Mesenchymal stem cell (in vitro differentiated cells and primary cell): ENCODE results near the gene TDRD1.
"Not testable (repeated sequence)": the region's sequence is repeated elsewhere in the genome, so short reads cannot be mapped to it uniquely, and the experiment has no call there.

Experiments
- DNase-seq: peaks from one replicate; pipeline ENCODE4 v3.0.0-alpha.2; 2013
- H2AFZ ChIP-seq: one replicate; pipeline ENCODE4 v1.6.1; 2013; ENCODE audit warnings: low read depth, mild to moderate bottlenecking, control low read depth, inconsistent platforms, low read length, moderate library complexity
- H2AK5ac ChIP-seq: 2 replicates; pipeline ENCODE4 v1.6.1; 2013; ENCODE audit warnings: low read length, moderate library complexity, mild to moderate bottlenecking, inconsistent platforms; ENCODE audit not compliant: severe bottlenecking
- H2BK120ac ChIP-seq: one replicate; pipeline ENCODE4 v1.6.1; 2013; ENCODE audit warnings: low read depth, mild to moderate bottlenecking, inconsistent platforms, low read length, moderate library complexity
- H2BK12ac ChIP-seq, 2 experiments: one replicate each; pipeline ENCODE4 v1.6.1; 2013; ENCODE audit warnings: inconsistent platforms in 2 of 2, low read length in 2 of 2, mild to moderate bottlenecking in 2 of 2, moderate library complexity in 2 of 2, control low read depth in 1 of 2
- H2BK15ac ChIP-seq: one replicate; pipeline ENCODE4 v1.6.1; 2013; ENCODE audit warnings: mild to moderate bottlenecking, low read depth, inconsistent platforms; ENCODE audit not compliant: poor library complexity, severe bottlenecking
- H2BK5ac ChIP-seq: 2 replicates; pipeline ENCODE4 v1.6.1; 2013; ENCODE audit warnings: low read depth, mild to moderate bottlenecking, low read length, control low read depth, inconsistent platforms; ENCODE audit not compliant: poor library complexity, severe bottlenecking
- H3K14ac ChIP-seq, 2 experiments: one replicate each; pipeline ENCODE4 v1.6.1; 2013; ENCODE audit warnings: inconsistent platforms in 2 of 2, low read length in 2 of 2, control low read depth in 1 of 2, mild to moderate bottlenecking in 1 of 2, moderate library complexity in 1 of 2
- H3K18ac ChIP-seq, 2 experiments: one replicate each; pipeline ENCODE4 v1.6.1; 2013; ENCODE audit warnings: inconsistent platforms in 2 of 2, low read length in 2 of 2, control low read depth in 1 of 2, low read depth in 1 of 2, mild to moderate bottlenecking in 1 of 2
- H3K23ac ChIP-seq, 2 experiments: one replicate each; pipeline ENCODE4 v1.6.1; 2013; ENCODE audit warnings: inconsistent platforms in 2 of 2, low read length in 2 of 2, mild to moderate bottlenecking in 2 of 2, moderate library complexity in 2 of 2, control low read depth in 1 of 2
- H3K27ac ChIP-seq: 2 replicates; pipeline ENCODE4 v1.5.1; 2013; ENCODE audit warnings: mild to moderate bottlenecking, moderate library complexity, low read length, control low read depth, inconsistent platforms; ENCODE audit not compliant: poor library complexity, severe bottlenecking
- H3K27me3 ChIP-seq, 2 experiments: 2 replicates each; pipeline versions ENCODE4 v1.6.1 to v1.7.0; 2013; ENCODE audit warnings: low read length in 2 of 2, mild to moderate bottlenecking in 2 of 2, moderate library complexity in 2 of 2, control low read depth in 1 of 2, inconsistent platforms in 1 of 2; ENCODE audit not compliant: control insufficient read depth in 1 of 2, insufficient read depth in 1 of 2
- H3K36me3 ChIP-seq, 2 experiments: 2 replicates each; pipeline versions ENCODE4 v1.6.1 to v1.7.0; 2013; ENCODE audit warnings: low read length in 2 of 2, control low read depth in 1 of 2, inconsistent platforms in 1 of 2, low read depth in 1 of 2, mild to moderate bottlenecking in 1 of 2; ENCODE audit not compliant: insufficient read depth in 2 of 2, control insufficient read depth in 1 of 2
- H3K4ac ChIP-seq, 2 experiments: one replicate each; pipeline ENCODE4 v1.6.1; 2013; ENCODE audit warnings: inconsistent platforms in 2 of 2, low read length in 2 of 2, mild to moderate bottlenecking in 2 of 2, moderate library complexity in 2 of 2, control low read depth in 1 of 2, low read depth in 1 of 2
- H3K4me1 ChIP-seq: 2 replicates; pipeline ENCODE4 v1.6.1; 2013; ENCODE audit warnings: low read depth, low read length, control low read depth; ENCODE audit not compliant: control insufficient read depth, insufficient read depth
- H3K4me2 ChIP-seq: 2 replicates; pipeline ENCODE4 v1.6.1; 2013; ENCODE audit warnings: low read length, mild to moderate bottlenecking, inconsistent platforms; ENCODE audit not compliant: poor library complexity, severe bottlenecking
- H3K4me3 ChIP-seq, 2 experiments: 2 replicates each; pipeline versions ENCODE4 v1.5.1 to v1.7.0; 2013; ENCODE audit warnings: low read length in 2 of 2, mild to moderate bottlenecking in 2 of 2, control low read depth in 1 of 2, low read depth in 1 of 2; ENCODE audit not compliant: insufficient read depth in 1 of 2
- H3K79me1 ChIP-seq: replicated peaks from 2 replicates; pipeline ENCODE4 v1.6.1; 2013; ENCODE audit warnings: mild to moderate bottlenecking, control low read depth, low read length, inconsistent platforms; ENCODE audit not compliant: poor library complexity, severe bottlenecking
- H3K9ac ChIP-seq: 2 replicates; pipeline ENCODE4 v1.7.0; 2013; ENCODE audit warnings: mild to moderate bottlenecking, low read length, moderate library complexity
- H3K9me3 ChIP-seq: 2 replicates; pipeline ENCODE4 v1.7.0; 2013; ENCODE audit warnings: mild to moderate bottlenecking, low read length; ENCODE audit not compliant: control insufficient read depth
- H4K8ac ChIP-seq: one replicate; pipeline ENCODE4 v1.6.1; 2013; ENCODE audit warnings: inconsistent platforms, mild to moderate bottlenecking, low read length, moderate library complexity
- H4K91ac ChIP-seq: one replicate; pipeline ENCODE4 v1.6.1; 2013; ENCODE audit warnings: mild to moderate bottlenecking, low read length, inconsistent platforms
- WGBS: methylation state at CpG from one replicate; pipeline ENCODE4 v1.1.7; 2013; ENCODE audit warnings: mixed read lengths; 5-methylcytosine and 5-hydroxymethylcytosine counted together

The TDRD1 gene

GRCh38 chr10:114149476-114149875 lies 29.7 kb upstream of the TDRD1 start:
- not testable (repeated sequence) for H3K27ac ChIP-seq, H3K4ac ChIP-seq, H3K9me3 ChIP-seq, H2AFZ ChIP-seq, H3K4me1 ChIP-seq, H2BK15ac ChIP-seq, H3K4me3 ChIP-seq, H2BK5ac ChIP-seq, H2BK120ac ChIP-seq, H3K18ac ChIP-seq, H2AK5ac ChIP-seq, H4K91ac ChIP-seq, H3K27me3 ChIP-seq, H3K79me1 ChIP-seq, H4K8ac ChIP-seq, H3K14ac ChIP-seq, H3K4me2 ChIP-seq, H3K23ac ChIP-seq, DNase-seq, H2BK12ac ChIP-seq, H3K9ac ChIP-seq
- WGBS = 100% methylated on average over 3 of the region's 3 CpGs
- peaks cover 15 to 44% of the 10 kb centered on the region in 2 experiments for H3K36me3 ChIP-seq

- Histone ChIP-seq H3K9me3 (peaks cover 4% of the 10 kb centered on the region), H3K4me3 (no peak overlapping the region), H2BK120ac (no peak overlapping the region), H4K8ac (no peak overlapping the region), H2AK5ac (no peak overlapping the region), H3K4ac (no peak overlapping the region), H3K14ac (peak overlapping the region in 1 of 2 experiments; percentile 60), H4K91ac (no peak overlapping the region), H2AFZ (no peak overlapping the region), H3K27ac (no peak overlapping the region), H3K79me1 (peaks cover 12% of the 10 kb centered on the region), H3K4me2 (no peak overlapping the region), H3K4me1 (peaks cover 4% of the 10 kb centered on the region), H3K27me3 (no peaks in the 10 kb centered on the region), H2BK5ac (no peak overlapping the region), H3K36me3 (peaks cover 21 to 55% of the 10 kb centered on the region in 2 experiments), H2BK15ac (no peak overlapping the region), H3K18ac (no peak overlapping the region), H3K9ac (no peak overlapping the region), H3K23ac (no peak overlapping the region), H2BK12ac (no peak overlapping the region)
- DNase-seq = peak; percentile 63
- WGBS = 70% methylated on average over 2 of the region's 2 CpGs
Measured at GRCh38 chr10:114151486-114151885, 27.7 kb upstream of the TDRD1 start.

DNA sequence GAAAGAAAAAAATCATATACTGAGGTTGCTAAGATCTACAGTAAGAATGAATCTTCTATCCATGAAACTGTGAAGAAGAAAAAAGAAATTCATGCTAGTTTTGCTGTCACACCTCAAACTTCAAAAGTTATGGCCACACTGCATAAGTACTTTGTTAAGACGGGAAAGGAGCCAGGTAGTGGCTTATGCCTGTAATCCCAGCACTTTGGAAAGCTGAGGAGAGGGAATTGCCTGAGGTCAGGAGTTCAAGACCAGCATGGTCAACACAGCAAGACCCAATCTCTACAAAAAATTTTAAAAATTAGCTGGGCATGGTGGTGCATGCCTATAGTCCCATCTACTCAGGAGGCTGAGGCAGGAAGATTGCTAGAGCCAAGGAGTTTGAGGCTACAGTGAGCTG lies 27.3 kb upstream of the TDRD1 start:
- Histone ChIP-seq H2BK15ac (no peak overlapping the region), H3K9me3 (peaks cover 4% of the 10 kb centered on the region), H3K36me3 (peaks cover 21 to 57% of the 10 kb centered on the region in 2 experiments), H3K18ac (no peak overlapping the region), H3K4ac (no peak overlapping the region), H3K4me2 (no peak overlapping the region), H3K14ac (no peak overlapping the region), H3K27me3 (no peaks in the 10 kb centered on the region), H2BK120ac (no peak overlapping the region), H3K27ac (no peak overlapping the region), H4K8ac (no peak overlapping the region), H2AK5ac (no peak overlapping the region), H3K9ac (no peak overlapping the region), H3K4me3 (no peak overlapping the region), H3K4me1 (peaks cover 4% of the 10 kb centered on the region), H4K91ac (no peak overlapping the region), H2BK5ac (no peak overlapping the region), H2AFZ (no peak overlapping the region), H3K79me1 (peaks cover 13% of the 10 kb centered on the region), H2BK12ac (no peak overlapping the region), H3K23ac (no peak overlapping the region)
- WGBS = 100% methylated on average over 1 of the region's 1 CpG
- DNase-seq = no peak

- Histone ChIP-seq H3K4me2 (no peak overlapping the region), H3K4me3 (no peak overlapping the region)
Measured at GRCh38 chr10:114157912-114158311, 21.2 kb upstream of the TDRD1 start.

More at GRCh38 chr10:114157912-114158311, 21.2 kb upstream of the TDRD1 start:
- Histone ChIP-seq H3K9me3 (peaks cover 4% of the 10 kb centered on the region), H3K27me3 (no peaks in the 10 kb centered on the region), H3K9ac (no peak overlapping the region), H2AFZ (no peak overlapping the region), H3K18ac (no peak overlapping the region), H4K91ac (no peak overlapping the region), H3K14ac (no peak overlapping the region), H2BK120ac (no peak overlapping the region), H3K4ac (no peak overlapping the region), H2AK5ac (no peak overlapping the region), H3K79me1 (peaks cover 22% of the 10 kb centered on the region), H3K23ac (no peak overlapping the region), H3K36me3 (peaks cover 16 to 34% of the 10 kb centered on the region in 2 experiments), H2BK12ac (no peak overlapping the region), H3K4me1 (no peaks in the 10 kb centered on the region), H2BK15ac (no peak overlapping the region), H2BK5ac (no peak overlapping the region), H3K27ac (no peak overlapping the region), H4K8ac (no peak overlapping the region)
- DNase-seq = no peak
- 86% methylated on average over 1 of the region's 2 CpGs for WGBS
